ENCODE data around the gene DSCAML1. TPM values are rescaled to one million over a fixed set of nuclear protein-coding genes. Genes with fewer than 3 reads are reported as not detected.

The DSCAML1 gene
- total and polyA plus RNA-seq, 2 of the 8 experiments (the other 6 are each of a cell fraction or from before 2014, with no cell fraction given): 0.19 to 0.24 TPM

- TF ChIP-seq, protein P1, sequence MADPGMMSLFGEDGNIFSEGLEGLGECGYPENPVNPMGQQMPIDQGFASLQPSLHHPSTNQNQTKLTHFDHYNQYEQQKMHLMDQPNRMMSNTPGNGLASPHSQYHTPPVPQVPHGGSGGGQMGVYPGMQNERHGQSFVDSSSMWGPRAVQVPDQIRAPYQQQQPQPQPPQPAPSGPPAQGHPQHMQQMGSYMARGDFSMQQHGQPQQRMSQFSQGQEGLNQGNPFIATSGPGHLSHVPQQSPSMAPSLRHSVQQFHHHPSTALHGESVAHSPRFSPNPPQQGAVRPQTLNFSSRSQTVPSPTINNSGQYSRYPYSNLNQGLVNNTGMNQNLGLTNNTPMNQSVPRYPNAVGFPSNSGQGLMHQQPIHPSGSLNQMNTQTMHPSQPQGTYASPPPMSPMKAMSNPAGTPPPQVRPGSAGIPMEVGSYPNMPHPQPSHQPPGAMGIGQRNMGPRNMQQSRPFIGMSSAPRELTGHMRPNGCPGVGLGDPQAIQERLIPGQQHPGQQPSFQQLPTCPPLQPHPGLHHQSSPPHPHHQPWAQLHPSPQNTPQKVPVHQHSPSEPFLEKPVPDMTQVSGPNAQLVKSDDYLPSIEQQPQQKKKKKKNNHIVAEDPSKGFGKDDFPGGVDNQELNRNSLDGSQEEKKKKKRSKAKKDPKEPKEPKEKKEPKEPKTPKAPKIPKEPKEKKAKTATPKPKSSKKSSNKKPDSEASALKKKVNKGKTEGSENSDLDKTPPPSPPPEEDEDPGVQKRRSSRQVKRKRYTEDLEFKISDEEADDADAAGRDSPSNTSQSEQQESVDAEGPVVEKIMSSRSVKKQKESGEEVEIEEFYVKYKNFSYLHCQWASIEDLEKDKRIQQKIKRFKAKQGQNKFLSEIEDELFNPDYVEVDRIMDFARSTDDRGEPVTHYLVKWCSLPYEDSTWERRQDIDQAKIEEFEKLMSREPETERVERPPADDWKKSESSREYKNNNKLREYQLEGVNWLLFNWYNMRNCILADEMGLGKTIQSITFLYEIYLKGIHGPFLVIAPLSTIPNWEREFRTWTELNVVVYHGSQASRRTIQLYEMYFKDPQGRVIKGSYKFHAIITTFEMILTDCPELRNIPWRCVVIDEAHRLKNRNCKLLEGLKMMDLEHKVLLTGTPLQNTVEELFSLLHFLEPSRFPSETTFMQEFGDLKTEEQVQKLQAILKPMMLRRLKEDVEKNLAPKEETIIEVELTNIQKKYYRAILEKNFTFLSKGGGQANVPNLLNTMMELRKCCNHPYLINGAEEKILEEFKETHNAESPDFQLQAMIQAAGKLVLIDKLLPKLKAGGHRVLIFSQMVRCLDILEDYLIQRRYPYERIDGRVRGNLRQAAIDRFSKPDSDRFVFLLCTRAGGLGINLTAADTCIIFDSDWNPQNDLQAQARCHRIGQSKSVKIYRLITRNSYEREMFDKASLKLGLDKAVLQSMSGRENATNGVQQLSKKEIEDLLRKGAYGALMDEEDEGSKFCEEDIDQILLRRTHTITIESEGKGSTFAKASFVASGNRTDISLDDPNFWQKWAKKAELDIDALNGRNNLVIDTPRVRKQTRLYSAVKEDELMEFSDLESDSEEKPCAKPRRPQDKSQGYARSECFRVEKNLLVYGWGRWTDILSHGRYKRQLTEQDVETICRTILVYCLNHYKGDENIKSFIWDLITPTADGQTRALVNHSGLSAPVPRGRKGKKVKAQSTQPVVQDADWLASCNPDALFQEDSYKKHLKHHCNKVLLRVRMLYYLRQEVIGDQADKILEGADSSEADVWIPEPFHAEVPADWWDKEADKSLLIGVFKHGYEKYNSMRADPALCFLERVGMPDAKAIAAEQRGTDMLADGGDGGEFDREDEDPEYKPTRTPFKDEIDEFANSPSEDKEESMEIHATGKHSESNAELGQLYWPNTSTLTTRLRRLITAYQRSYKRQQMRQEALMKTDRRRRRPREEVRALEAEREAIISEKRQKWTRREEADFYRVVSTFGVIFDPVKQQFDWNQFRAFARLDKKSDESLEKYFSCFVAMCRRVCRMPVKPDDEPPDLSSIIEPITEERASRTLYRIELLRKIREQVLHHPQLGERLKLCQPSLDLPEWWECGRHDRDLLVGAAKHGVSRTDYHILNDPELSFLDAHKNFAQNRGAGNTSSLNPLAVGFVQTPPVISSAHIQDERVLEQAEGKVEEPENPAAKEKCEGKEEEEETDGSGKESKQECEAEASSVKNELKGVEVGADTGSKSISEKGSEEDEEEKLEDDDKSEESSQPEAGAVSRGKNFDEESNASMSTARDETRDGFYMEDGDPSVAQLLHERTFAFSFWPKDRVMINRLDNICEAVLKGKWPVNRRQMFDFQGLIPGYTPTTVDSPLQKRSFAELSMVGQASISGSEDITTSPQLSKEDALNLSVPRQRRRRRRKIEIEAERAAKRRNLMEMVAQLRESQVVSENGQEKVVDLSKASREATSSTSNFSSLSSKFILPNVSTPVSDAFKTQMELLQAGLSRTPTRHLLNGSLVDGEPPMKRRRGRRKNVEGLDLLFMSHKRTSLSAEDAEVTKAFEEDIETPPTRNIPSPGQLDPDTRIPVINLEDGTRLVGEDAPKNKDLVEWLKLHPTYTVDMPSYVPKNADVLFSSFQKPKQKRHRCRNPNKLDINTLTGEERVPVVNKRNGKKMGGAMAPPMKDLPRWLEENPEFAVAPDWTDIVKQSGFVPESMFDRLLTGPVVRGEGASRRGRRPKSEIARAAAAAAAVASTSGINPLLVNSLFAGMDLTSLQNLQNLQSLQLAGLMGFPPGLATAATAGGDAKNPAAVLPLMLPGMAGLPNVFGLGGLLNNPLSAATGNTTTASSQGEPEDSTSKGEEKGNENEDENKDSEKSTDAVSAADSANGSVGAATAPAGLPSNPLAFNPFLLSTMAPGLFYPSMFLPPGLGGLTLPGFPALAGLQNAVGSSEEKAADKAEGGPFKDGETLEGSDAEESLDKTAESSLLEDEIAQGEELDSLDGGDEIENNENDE (IDR thresholded peaks at IDR 0.05; ENCODE audit: insufficient replicate concordance, low read length): no peak
- no peak for TF ChIP-seq CHD2 (IDR thresholded peaks at IDR 0.05; ENCODE audit: low read length)
- TF ChIP-seq CEBPB (IDR thresholded peaks at IDR 0.05; ENCODE audit: low read depth, low read length): no peak
- no peak for TF ChIP-seq KDM1A (IDR thresholded peaks at IDR 0.05; ENCODE audit: borderline replicate concordance, low read length)
- TF ChIP-seq GABPA (IDR thresholded peaks at IDR 0.05; ENCODE audit: borderline replicate concordance, insufficient read depth, low read length): no peak
- TF ChIP-seq TAF1 (IDR thresholded peaks at IDR 0.05; ENCODE audit: low read depth, low read length): no peak
- TF ChIP-seq CHD1 (IDR thresholded peaks at IDR 0.05; ENCODE audit: low read depth, low read length): no peak
- no peak for TF ChIP-seq BCL11A (IDR thresholded peaks at IDR 0.05; ENCODE audit: low read depth in 2 of 2, low read length in 2 of 2)
- no peak for TF ChIP-seq FOSL1 (IDR thresholded peaks at IDR 0.05; ENCODE audit: insufficient read depth, low read depth, low read length)
- TF ChIP-seq ATF2 (IDR thresholded peaks at IDR 0.05; ENCODE audit: low read length): no peak
Observed at GRCh38 chr11:117476531-117477142, 320.4 kb downstream of the DSCAML1 start (continued).

Data from H1 (cell line).